Measurements from ENCODE around the gene RNF130. TPM values are rescaled to one million over a fixed set of nuclear protein-coding genes. Genes with fewer than 3 reads are reported as not detected.

The RNF130 gene
- total RNA-seq, 1 donor from 2014 or later, result 7.7 TPM

- H3K4me1 Mint-ChIP-seq (ENCODE audit: low read depth), result peaks cover 4% of the 10 kb centered on the region
- intact Hi-C loops (cut with micrococcal nuclease), result no loop called here
- H3K36me3 Mint-ChIP-seq (ENCODE audit: low read depth), result no peaks in the 10 kb centered on the region
- peaks cover 9% of the 10 kb centered on the region for H3K27me3 Mint-ChIP-seq (ENCODE audit: insufficient read depth)
- H3K27ac Mint-ChIP-seq, result no peak overlapping the region
- no peak for DNase-seq (ENCODE audit: low spot score)
- H3K4me3 Mint-ChIP-seq, result no peak overlapping the region
- no peaks in the 10 kb centered on the region for H3K9me3 Mint-ChIP-seq
These were observed 15.3 kb upstream of the RNF130 start for GRCh38 chr5:180086816-180087399.

GRCh38 chr5:180085837-180086236 lies 14.3 kb upstream of the RNF130 start:
- intact Hi-C loops (cut with micrococcal nuclease), result no loop called here
- Mint-ChIP-seq H3K4me3 (no peak overlapping the region), H3K4me1 (ENCODE audit: low read depth) (peaks cover 4% of the 10 kb centered on the region), H3K36me3 (ENCODE audit: low read depth) (no peaks in the 10 kb centered on the region), H3K9me3 (no peaks in the 10 kb centered on the region), H3K27ac (no peak overlapping the region), H3K27me3 (ENCODE audit: insufficient read depth) (peaks cover 6% of the 10 kb centered on the region)
- no peak for DNase-seq (ENCODE audit: low spot score)

GRCh38 chr5:180084638-180085561 lies 13.3 kb upstream of the RNF130 start:
- peaks cover under 1% of the 10 kb centered on the region for H3K4me1 Mint-ChIP-seq (ENCODE audit: low read depth)
- peaks cover 10% of the 10 kb centered on the region for H3K27me3 Mint-ChIP-seq (ENCODE audit: insufficient read depth)
- intact Hi-C loops (cut with micrococcal nuclease), result no loop called here
- H3K9me3 Mint-ChIP-seq, result no peaks in the 10 kb centered on the region
- H3K36me3 Mint-ChIP-seq (ENCODE audit: low read depth), result no peaks in the 10 kb centered on the region
- DNase-seq (ENCODE audit: low spot score), result no peak
- no peak overlapping the region for H3K4me3 Mint-ChIP-seq
- no peak overlapping the region for H3K27ac Mint-ChIP-seq

- Mint-ChIP-seq H3K27ac (no peak overlapping the region), H3K36me3 (ENCODE audit: low read depth) (no peaks in the 10 kb centered on the region), H3K27me3 (ENCODE audit: insufficient read depth) (peaks cover 20% of the 10 kb centered on the region), H3K9me3 (no peaks in the 10 kb centered on the region), H3K4me1 (ENCODE audit: low read depth) (no peaks in the 10 kb centered on the region), H3K4me3 (no peak overlapping the region)
- intact Hi-C loops (cut with micrococcal nuclease), result no loop called here
- DNase-seq (ENCODE audit: low spot score), result no peak
These were observed 12.0 kb upstream of the RNF130 start for GRCh38 chr5:180083529-180084060.

GRCh38 chr5:180082633-180083420 lies 11.3 kb upstream of the RNF130 start:
- Mint-ChIP-seq H3K27me3 (ENCODE audit: insufficient read depth) (peaks cover 19% of the 10 kb centered on the region), H3K27ac (no peak overlapping the region), H3K9me3 (no peaks in the 10 kb centered on the region), H3K4me3 (no peak overlapping the region), H3K4me1 (ENCODE audit: low read depth) (no peaks in the 10 kb centered on the region), H3K36me3 (ENCODE audit: low read depth) (no peaks in the 10 kb centered on the region)
- DNase-seq (ENCODE audit: low spot score), result no peak
- intact Hi-C loops (cut with micrococcal nuclease), result no loop called here

- no peak for DNase-seq (ENCODE audit: low spot score)
- Mint-ChIP-seq H3K36me3 (ENCODE audit: low read depth) (no peaks in the 10 kb centered on the region), H3K27me3 (ENCODE audit: insufficient read depth) (peaks cover 21% of the 10 kb centered on the region), H3K27ac (no peak overlapping the region), H3K4me3 (no peak overlapping the region), H3K4me1 (ENCODE audit: low read depth) (no peaks in the 10 kb centered on the region), H3K9me3 (no peaks in the 10 kb centered on the region)
- intact Hi-C loops (cut with micrococcal nuclease), result no loop called here
These were observed 9.9 kb upstream of the RNF130 start for GRCh38 chr5:180081481-180081880.

- H3K27ac Mint-ChIP-seq, result no peak overlapping the region
- no peaks in the 10 kb centered on the region for H3K9me3 Mint-ChIP-seq
- DNase-seq (ENCODE audit: low spot score), result no peak
- H3K27me3 Mint-ChIP-seq (ENCODE audit: insufficient read depth), result peaks cover 21% of the 10 kb centered on the region
- no peaks in the 10 kb centered on the region for H3K4me1 Mint-ChIP-seq (ENCODE audit: low read depth)
- intact Hi-C loops (cut with micrococcal nuclease), result no loop called here
- H3K36me3 Mint-ChIP-seq (ENCODE audit: low read depth), result no peaks in the 10 kb centered on the region
- H3K4me3 Mint-ChIP-seq, result no peak overlapping the region
These were observed 9.1 kb upstream of the RNF130 start for GRCh38 chr5:180080486-180081280.

- DNase-seq (ENCODE audit: low spot score), result no peak
- Mint-ChIP-seq H3K27ac (no peak overlapping the region), H3K27me3 (ENCODE audit: insufficient read depth) (peaks cover 21% of the 10 kb centered on the region), H3K4me3 (no peak overlapping the region), H3K4me1 (ENCODE audit: low read depth) (no peaks in the 10 kb centered on the region), H3K36me3 (ENCODE audit: low read depth) (no peaks in the 10 kb centered on the region), H3K9me3 (no peaks in the 10 kb centered on the region)
- intact Hi-C loops (cut with micrococcal nuclease), result no loop called here
These were observed 8.3 kb upstream of the RNF130 start for GRCh38 chr5:180079702-180080466.

GRCh38 chr5:180078348-180078747 lies 6.8 kb upstream of the RNF130 start:
- Mint-ChIP-seq H3K27ac (no peak overlapping the region), H3K4me1 (ENCODE audit: low read depth) (no peaks in the 10 kb centered on the region), H3K27me3 (ENCODE audit: insufficient read depth) (peaks cover 26% of the 10 kb centered on the region), H3K9me3 (peaks cover 4% of the 10 kb centered on the region), H3K4me3 (no peak overlapping the region), H3K36me3 (ENCODE audit: low read depth) (peaks cover 3% of the 10 kb centered on the region)
- DNase-seq (ENCODE audit: low spot score), result no peak
- intact Hi-C loops (cut with micrococcal nuclease), result no loop called here

GRCh38 chr5:180077594-180078284 lies 6.2 kb upstream of the RNF130 start:
- Mint-ChIP-seq H3K4me3 (no peak overlapping the region), H3K36me3 (ENCODE audit: low read depth) (peaks cover 5% of the 10 kb centered on the region), H3K27me3 (ENCODE audit: insufficient read depth) (peaks cover 28% of the 10 kb centered on the region), H3K27ac (no peak overlapping the region), H3K9me3 (peaks cover 7% of the 10 kb centered on the region), H3K4me1 (ENCODE audit: low read depth) (no peaks in the 10 kb centered on the region)
- intact Hi-C loops (cut with micrococcal nuclease), result no loop called here
- DNase-seq (ENCODE audit: low spot score), result no peak

GRCh38 chr5:180075703-180076102 lies 4.1 kb upstream of the RNF130 start:
- H3K27me3 Mint-ChIP-seq (ENCODE audit: insufficient read depth), result peaks cover 35% of the 10 kb centered on the region
- no peak overlapping the region for H3K27ac Mint-ChIP-seq
- intact Hi-C loops (cut with micrococcal nuclease), result no loop called here
- peaks cover 12% of the 10 kb centered on the region for H3K9me3 Mint-ChIP-seq
- H3K4me1 Mint-ChIP-seq (ENCODE audit: low read depth), result no peaks in the 10 kb centered on the region
- H3K36me3 Mint-ChIP-seq (ENCODE audit: low read depth), result peaks cover 5% of the 10 kb centered on the region
- DNase-seq (ENCODE audit: low spot score), result no peak
- no peak overlapping the region for H3K4me3 Mint-ChIP-seq
